Activated naive CD4-positive, alpha-beta T cell treated with anti-CD3 and anti-CD28 coated beads, Interleukin-2, amount 10 ng/mL, durations not matched to agents 7 days and 5 days (primary cell): ENCODE data around the gene ACP2.
A peak's percentile ranks its signal among the peaks of the same experiment; 100 is the strongest.

Experiments
- CTCF ChIA-PET: fragments of 350-600 bp; sonication (Branson Sonifier 250); formaldehyde crosslinking; loops from one replicate; lab custom pipeline; 2021; ENCODE audit warnings: antibody characterized with exemption; lab: Charles Lee
- DNase-seq: peaks from one replicate; pipeline ENCODE4 v3.0.0-alpha.2; 2020
- H3K27ac Mint-ChIP-seq: one replicate; pipeline ENCODE4 v1.8.0; 2021; ENCODE audit warnings: mild to moderate bottlenecking, moderate library complexity, mixed read lengths
- H3K27me3 Mint-ChIP-seq: one replicate; pipeline ENCODE4 v1.8.0; 2021; ENCODE audit warnings: mild to moderate bottlenecking, mixed read lengths
- H3K36me3 Mint-ChIP-seq: one replicate; pipeline ENCODE4 v1.8.0; 2021; ENCODE audit warnings: mixed read lengths
- H3K4me1 Mint-ChIP-seq: one replicate; pipeline ENCODE4 v1.8.0; 2021; ENCODE audit warnings: mixed read lengths
- H3K4me3 Mint-ChIP-seq: one replicate; pipeline ENCODE4 v1.8.0; 2021; ENCODE audit warnings: mild to moderate bottlenecking, moderate library complexity, mixed read lengths
- H3K9me3 Mint-ChIP-seq: one replicate; pipeline ENCODE4 v1.8.0; 2021; ENCODE audit warnings: mixed read lengths

ACP2 gene

DNA sequence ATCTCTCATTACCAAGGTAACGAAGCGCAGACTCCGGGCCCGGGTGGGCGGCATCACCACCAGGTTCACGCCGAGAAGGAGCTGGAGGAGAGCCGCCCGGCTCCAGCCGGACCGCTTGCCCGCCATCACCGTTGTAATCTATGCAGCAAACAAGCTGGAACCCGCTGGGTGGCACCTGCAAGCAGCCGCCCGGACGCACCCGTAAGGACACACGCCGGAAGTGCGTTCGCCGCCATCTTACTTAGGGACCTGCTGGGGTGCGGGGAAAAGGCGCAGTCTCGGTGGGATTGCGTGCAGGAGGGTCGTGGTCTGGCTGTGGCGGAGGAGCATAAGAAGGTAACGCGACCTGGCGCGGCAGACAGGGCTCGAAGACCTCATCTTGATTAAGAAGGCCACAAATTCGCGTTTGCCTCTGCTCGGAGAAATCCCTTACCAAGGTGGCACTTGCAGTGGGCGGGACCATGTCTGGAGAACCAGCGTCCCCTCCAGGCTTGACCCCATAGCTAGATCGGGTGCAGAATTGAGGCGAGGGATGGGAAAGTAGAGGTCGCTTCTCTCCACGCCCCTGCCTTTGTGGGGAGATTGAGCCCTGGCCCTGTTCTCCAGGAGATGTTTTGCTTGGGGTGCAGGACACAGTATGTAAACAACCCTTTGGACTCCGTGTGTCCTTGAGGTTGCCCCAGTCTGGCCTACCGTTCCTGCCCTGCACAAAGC, at the start of gene ACP2:
TSS of gene ACP2 (minus strand) at position 151 of the 714 bp plus-strand sequence. CDS start at position 126, 25 bp downstream.
- Mint-ChIP-seq H3K4me1 (peaks cover 32% of the 10 kb centered on the region), H3K4me3 (peak within 1 kb of the TSS; percentile 99), H3K36me3 (peaks cover 28% of the 10 kb centered on the region), H3K27me3 (no peaks in the 10 kb centered on the region), H3K27ac (peak within 1 kb of the TSS; percentile 97), H3K9me3 (no peaks in the 10 kb centered on the region)
- CTCF ChIA-PET: interaction anchor here (0.9 to 6.0 kb wide), 13 partner anchors 10 to 71 kb away, joined by 3 to 39 read pairs (median 6); partner anchors contain the start of genes DDB2 and NR1H3
- DNase-seq: peak; percentile 91

- Mint-ChIP-seq H3K36me3 (peaks cover 77% of the 10 kb centered on the region), H3K27ac (no peak overlapping the region), H3K4me3 (no peak overlapping the region), H3K9me3 (no peaks in the 10 kb centered on the region), H3K27me3 (no peaks in the 10 kb centered on the region), H3K4me1 (no peaks in the 10 kb centered on the region)
- CTCF ChIA-PET: no interaction called here
- DNase-seq: no peak
Measured at GRCh38 chr11:47296045-47296444, 47.4 kb upstream of the ACP2 start.

DNA sequence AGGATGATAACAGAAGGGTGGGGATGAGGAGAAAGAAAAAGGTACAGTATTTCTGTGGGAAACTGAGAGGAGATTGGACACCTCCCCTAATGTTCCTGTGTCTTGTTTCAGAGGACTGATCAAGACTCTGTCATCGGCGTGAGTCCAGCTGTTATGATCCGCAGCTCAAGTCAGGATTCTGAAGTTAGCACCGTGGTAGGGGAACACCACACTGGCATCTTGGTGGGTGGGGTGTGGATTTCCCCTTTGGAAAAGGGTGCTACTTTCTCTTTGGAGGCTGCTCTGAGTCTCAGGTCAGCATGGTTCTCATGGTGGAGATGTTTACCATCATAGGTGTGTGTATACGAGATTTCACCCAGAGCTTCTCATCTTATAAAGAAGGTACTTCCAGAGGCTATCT, 46.8 kb upstream of the ACP2 start:
- CTCF ChIA-PET: no interaction called here
- Mint-ChIP-seq H3K27ac (no peak overlapping the region), H3K27me3 (no peaks in the 10 kb centered on the region), H3K4me1 (no peaks in the 10 kb centered on the region), H3K36me3 (peaks cover 78% of the 10 kb centered on the region), H3K4me3 (no peak overlapping the region), H3K9me3 (no peaks in the 10 kb centered on the region)
- no peak for DNase-seq

- Mint-ChIP-seq H3K27me3 (no peaks in the 10 kb centered on the region), H3K9me3 (no peaks in the 10 kb centered on the region), H3K4me1 (no peaks in the 10 kb centered on the region), H3K36me3 (peaks cover 79% of the 10 kb centered on the region), H3K27ac (no peak overlapping the region), H3K4me3 (no peak overlapping the region)
- DNase-seq: no peak
- CTCF ChIA-PET: no interaction called here
Measured at GRCh38 chr11:47289856-47290255, 41.2 kb upstream of the ACP2 start.

GRCh38 chr11:47288066-47288465, 39.5 kb upstream of the ACP2 start:
- H3K9me3 Mint-ChIP-seq: no peaks in the 10 kb centered on the region
- no peaks in the 10 kb centered on the region for H3K27me3 Mint-ChIP-seq
- no peaks in the 10 kb centered on the region for H3K4me1 Mint-ChIP-seq
- no peak overlapping the region for H3K4me3 Mint-ChIP-seq
- H3K36me3 Mint-ChIP-seq: peaks cover 84% of the 10 kb centered on the region
- no peak for DNase-seq
- CTCF ChIA-PET: interaction anchor here (1.2 kb wide), 1 partner anchor 29 kb away, joined by 4 read pairs; no protein-coding TSS in a partner anchor
- no peak overlapping the region for H3K27ac Mint-ChIP-seq

GRCh38 chr11:47285969-47286770, 37.6 kb upstream of the ACP2 start:
- no peaks in the 10 kb centered on the region for H3K4me1 Mint-ChIP-seq
- DNase-seq: no peak
- H3K27ac Mint-ChIP-seq: no peak overlapping the region
- no peaks in the 10 kb centered on the region for H3K27me3 Mint-ChIP-seq
- H3K9me3 Mint-ChIP-seq: no peaks in the 10 kb centered on the region
- H3K4me3 Mint-ChIP-seq: no peak overlapping the region
- CTCF ChIA-PET: no interaction called here
- H3K36me3 Mint-ChIP-seq: peaks cover 74% of the 10 kb centered on the region

DNA sequence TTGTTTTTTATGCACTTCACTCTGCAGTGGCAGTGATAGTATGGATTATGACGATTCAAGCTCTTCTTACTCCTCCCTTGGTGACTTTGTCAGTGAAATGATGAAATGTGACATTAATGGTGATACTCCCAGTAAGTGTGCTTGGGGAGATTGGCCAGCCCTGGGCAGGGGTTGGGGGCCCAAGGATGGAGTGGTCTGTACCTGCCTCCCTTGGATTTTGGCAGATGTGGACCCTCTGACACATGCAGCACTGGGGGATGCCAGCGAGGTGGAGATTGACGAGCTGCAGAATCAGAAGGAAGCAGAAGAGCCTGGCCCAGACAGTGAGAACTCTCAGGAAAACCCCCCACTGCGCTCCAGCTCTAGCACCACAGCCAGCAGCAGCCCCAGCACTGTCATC, 35.5 kb upstream of the ACP2 start:
- Mint-ChIP-seq H3K4me1 (no peaks in the 10 kb centered on the region), H3K27me3 (no peaks in the 10 kb centered on the region), H3K27ac (no peak overlapping the region), H3K36me3 (peaks cover 66% of the 10 kb centered on the region), H3K4me3 (no peak overlapping the region), H3K9me3 (no peaks in the 10 kb centered on the region)
- no peak for DNase-seq
- CTCF ChIA-PET: no interaction called here

GRCh38 chr11:47282462-47282861, 33.8 kb upstream of the ACP2 start:
- Mint-ChIP-seq H3K27me3 (no peaks in the 10 kb centered on the region), H3K4me3 (no peak overlapping the region), H3K9me3 (no peaks in the 10 kb centered on the region), H3K4me1 (no peaks in the 10 kb centered on the region), H3K27ac (no peak overlapping the region), H3K36me3 (peaks cover 67% of the 10 kb centered on the region)
- DNase-seq: no peak
- CTCF ChIA-PET: no interaction called here

GRCh38 chr11:47280860-47281259, 32.2 kb upstream of the ACP2 start:
- CTCF ChIA-PET: interaction anchor here (1.0 kb wide), 2 partner anchors 10 to 21 kb away, joined by 3 to 5 read pairs; no protein-coding TSS in a partner anchor

DNA sequence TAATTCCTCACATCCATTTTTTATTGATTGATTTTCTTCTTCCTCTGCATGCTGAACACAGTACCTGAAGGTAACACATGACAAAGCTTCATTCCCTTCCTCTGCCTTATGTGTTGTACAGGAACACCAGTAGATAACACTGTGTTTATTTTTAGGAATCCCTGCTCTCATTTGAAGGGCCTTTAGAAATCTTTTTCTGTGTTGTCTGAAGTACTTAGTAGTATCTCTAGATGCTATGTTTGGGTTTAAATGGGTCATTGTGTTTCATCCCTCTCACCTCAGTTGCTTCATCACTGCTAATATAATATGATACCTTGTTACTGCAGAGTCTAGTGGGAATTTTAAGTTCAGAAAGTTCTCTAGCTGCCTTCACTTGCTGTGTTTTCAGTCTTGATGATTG, 31.5 kb upstream of the ACP2 start:
- DNase-seq: no peak
- Mint-ChIP-seq H3K36me3 (peaks cover 69% of the 10 kb centered on the region), H3K4me1 (no peaks in the 10 kb centered on the region), H3K9me3 (no peaks in the 10 kb centered on the region), H3K27me3 (no peaks in the 10 kb centered on the region), H3K4me3 (no peak overlapping the region), H3K27ac (no peak overlapping the region)
- CTCF ChIA-PET: interaction anchor here (1.0 kb wide), 2 partner anchors 9 to 20 kb away, joined by 3 to 5 read pairs; no protein-coding TSS in a partner anchor

More at GRCh38 chr11:47280860-47281259, 32.2 kb upstream of the ACP2 start:
- no peaks in the 10 kb centered on the region for H3K4me1 Mint-ChIP-seq
- no peak overlapping the region for H3K4me3 Mint-ChIP-seq
- no peaks in the 10 kb centered on the region for H3K27me3 Mint-ChIP-seq
- H3K36me3 Mint-ChIP-seq: peaks cover 71% of the 10 kb centered on the region
- no peak overlapping the region for H3K27ac Mint-ChIP-seq
- no peaks in the 10 kb centered on the region for H3K9me3 Mint-ChIP-seq
- no peak for DNase-seq

DNA sequence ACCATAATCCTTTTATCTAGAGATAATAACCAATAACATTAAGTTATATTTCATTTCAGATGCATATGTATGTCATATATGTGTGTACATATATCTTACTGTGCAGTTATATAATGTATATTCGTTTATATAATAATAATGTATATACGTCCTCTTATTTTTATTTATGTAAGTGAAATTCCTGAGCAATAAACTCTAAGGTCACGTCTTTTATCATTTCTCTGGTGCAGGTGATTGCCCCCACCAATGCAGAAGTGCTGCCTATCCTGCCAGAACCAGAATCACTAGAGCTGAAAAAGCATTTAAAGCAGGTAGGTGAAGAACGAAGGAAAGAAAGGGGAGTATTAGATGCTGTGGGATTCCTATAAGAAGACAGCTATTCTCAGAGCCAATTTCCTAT, 30.2 kb upstream of the ACP2 start:
- no peak overlapping the region for H3K4me3 Mint-ChIP-seq
- no peaks in the 10 kb centered on the region for H3K9me3 Mint-ChIP-seq
- H3K4me1 Mint-ChIP-seq: no peaks in the 10 kb centered on the region
- H3K36me3 Mint-ChIP-seq: peaks cover 67% of the 10 kb centered on the region
- no peaks in the 10 kb centered on the region for H3K27me3 Mint-ChIP-seq
- no peak for DNase-seq
- no peak overlapping the region for H3K27ac Mint-ChIP-seq
- CTCF ChIA-PET: interaction anchor here (0.6 kb wide), 1 partner anchor 45 kb away, joined by 3 read pairs; no protein-coding TSS in a partner anchor

- CTCF ChIA-PET: no interaction called here
- Mint-ChIP-seq H3K4me1 (peaks cover under 1% of the 10 kb centered on the region), H3K4me3 (no peak overlapping the region), H3K27me3 (no peaks in the 10 kb centered on the region), H3K36me3 (peaks cover 66% of the 10 kb centered on the region), H3K27ac (no peak overlapping the region), H3K9me3 (no peaks in the 10 kb centered on the region)
- DNase-seq: no peak
Measured at GRCh38 chr11:47278058-47278457, 29.4 kb upstream of the ACP2 start.

- no peak for DNase-seq
- no peak overlapping the region for H3K27ac Mint-ChIP-seq
- CTCF ChIA-PET: no interaction called here
- H3K4me3 Mint-ChIP-seq: no peak overlapping the region
- no peaks in the 10 kb centered on the region for H3K9me3 Mint-ChIP-seq
- H3K4me1 Mint-ChIP-seq: peaks cover 12% of the 10 kb centered on the region
- H3K27me3 Mint-ChIP-seq: no peaks in the 10 kb centered on the region
- H3K36me3 Mint-ChIP-seq: peaks cover 62% of the 10 kb centered on the region
Measured at GRCh38 chr11:47276923-47277322, 28.3 kb upstream of the ACP2 start.

DNA sequence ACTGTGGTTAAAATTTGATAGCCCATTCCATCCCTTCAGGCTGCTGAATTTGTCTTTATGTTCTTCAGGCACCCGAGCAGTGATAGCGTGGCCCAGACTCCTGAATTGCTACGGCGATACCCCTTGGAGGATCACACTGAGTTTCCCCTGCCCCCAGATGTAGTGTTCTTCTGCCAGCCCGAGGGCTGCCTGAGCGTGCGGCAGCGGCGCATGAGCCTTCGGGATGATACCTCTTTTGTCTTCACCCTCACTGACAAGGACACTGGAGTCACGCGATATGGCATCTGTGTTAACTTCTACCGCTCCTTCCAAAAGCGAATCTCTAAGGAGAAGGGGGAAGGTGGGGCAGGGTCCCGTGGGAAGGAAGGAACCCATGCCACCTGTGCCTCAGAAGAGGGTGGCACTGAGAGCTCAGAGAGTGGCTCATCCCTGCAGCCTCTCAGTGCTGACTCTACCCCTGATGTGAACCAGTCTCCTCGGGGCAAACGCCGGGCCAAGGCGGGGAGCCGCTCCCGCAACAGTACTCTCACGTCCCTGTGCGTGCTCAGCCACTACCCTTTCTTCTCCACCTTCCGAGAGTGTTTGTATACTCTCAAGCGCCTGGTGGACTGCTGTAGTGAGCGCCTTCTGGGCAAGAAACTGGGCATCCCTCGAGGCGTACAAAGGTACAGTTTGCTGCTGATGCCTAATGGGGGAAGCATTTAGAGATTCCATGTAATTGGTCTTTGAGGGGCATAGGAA, 26.1 kb upstream of the ACP2 start:
- Mint-ChIP-seq H3K4me1 (peaks cover 24% of the 10 kb centered on the region), H3K27me3 (no peaks in the 10 kb centered on the region), H3K27ac (no peak overlapping the region), H3K9me3 (no peaks in the 10 kb centered on the region), H3K36me3 (peaks cover 53% of the 10 kb centered on the region), H3K4me3 (no peak overlapping the region)
- no peak for DNase-seq
- CTCF ChIA-PET: interaction anchor here (1.7 kb wide), 1 partner anchor 26 kb away, joined by 3 read pairs; the partner anchor contains the start of gene ACP2
